ENCODE data around the gene ENTPD5. TPM values are rescaled to one million over a fixed set of nuclear protein-coding genes. Genes with fewer than 3 reads are reported as not detected.
"Not testable (repeated sequence)": the region's sequence is repeated elsewhere in the genome, so short reads cannot be mapped to it uniquely, and the experiment has no call there.

ENTPD5 gene
- total RNA-seq, 2 experiments from 2014 or later = 13.5 to 14.4 TPM

DNA sequence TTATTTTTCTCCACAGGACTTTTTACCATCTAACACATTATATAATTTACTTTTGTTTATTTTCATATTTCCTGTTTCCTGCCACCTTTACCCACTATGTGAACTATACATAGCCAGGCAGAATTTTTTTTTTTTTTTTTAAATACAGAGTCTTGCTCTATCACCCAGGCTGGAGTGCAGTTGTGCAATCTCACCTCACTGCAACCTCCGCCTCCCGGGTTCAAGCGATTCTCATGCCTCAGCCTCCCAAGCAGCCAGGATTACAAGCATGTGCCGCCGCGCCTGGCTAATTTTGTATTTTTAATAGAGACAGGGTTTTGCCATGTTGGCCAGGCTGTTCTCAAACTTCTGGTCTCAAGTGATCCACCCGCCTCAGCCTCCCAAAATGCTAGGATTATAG is 24.2 kb downstream of the ENTPD5 start:
- H3K27ac Mint-ChIP-seq; H3K9me3 Mint-ChIP-seq; DNase-seq; H3K4me1 Mint-ChIP-seq; ATAC-seq (ENCODE audit: low read depth); POLR2A ChIA-PET; H3K36me3 Mint-ChIP-seq; H3K4me3 Mint-ChIP-seq; H3K27me3 Mint-ChIP-seq: not testable (repeated sequence)

DNA sequence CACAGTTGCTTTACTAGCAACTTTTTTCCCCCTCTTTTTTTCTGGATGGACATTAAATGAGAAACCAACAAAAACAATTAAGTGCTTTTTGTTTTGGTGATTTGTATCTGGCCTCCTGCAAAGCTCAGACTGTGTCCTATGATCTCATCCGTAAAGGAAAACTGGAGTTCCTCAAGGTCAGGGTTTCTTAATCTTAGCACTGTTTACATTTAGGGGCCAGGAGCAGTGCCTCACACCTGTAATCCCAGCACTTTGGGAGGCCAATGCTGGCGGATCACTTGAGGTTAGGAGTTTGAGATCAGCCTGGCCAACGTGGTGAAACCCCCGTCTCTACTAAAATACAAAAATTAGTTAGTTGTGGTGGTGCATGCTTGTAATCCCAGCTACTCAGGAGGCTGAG is 28.0 kb downstream of the ENTPD5 start:
- Mint-ChIP-seq H3K4me3 (no peak overlapping the region), H3K4me1 (no peaks in the 10 kb centered on the region), H3K27ac (no peak overlapping the region), H3K27me3 (no peaks in the 10 kb centered on the region), H3K9me3 (no peaks in the 10 kb centered on the region), H3K36me3 (peaks cover 12% of the 10 kb centered on the region)
- POLR2A ChIA-PET = no interaction called here
- DNase-seq (no peak), ATAC-seq (ENCODE audit: low read depth) (no peak)

DNA sequence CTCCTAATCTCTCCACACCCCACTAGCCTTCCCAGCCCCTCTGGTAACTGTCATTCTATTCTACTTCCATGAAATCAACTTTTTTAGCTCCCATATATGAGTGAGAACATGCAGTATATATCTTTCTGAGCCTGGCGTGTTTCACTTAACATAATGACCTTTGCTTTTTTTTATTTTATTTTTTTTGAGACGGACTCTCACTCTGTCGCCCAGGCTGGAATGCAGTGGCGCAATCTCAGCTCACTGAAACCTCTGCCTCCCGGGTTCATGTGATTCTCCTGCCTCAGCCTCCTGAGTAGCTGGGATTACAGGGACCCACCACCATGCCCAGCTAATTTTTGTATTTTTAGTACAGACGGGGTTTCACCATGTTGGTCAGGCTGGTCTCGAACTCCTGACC is 30.4 kb downstream of the ENTPD5 start:
- H3K4me1 Mint-ChIP-seq; H3K4me3 Mint-ChIP-seq; H3K9me3 Mint-ChIP-seq; H3K27me3 Mint-ChIP-seq; ATAC-seq (ENCODE audit: low read depth); POLR2A ChIA-PET; DNase-seq; H3K27ac Mint-ChIP-seq: not testable (repeated sequence)
- peaks cover 13% of the 10 kb centered on the region for H3K36me3 Mint-ChIP-seq

DNA sequence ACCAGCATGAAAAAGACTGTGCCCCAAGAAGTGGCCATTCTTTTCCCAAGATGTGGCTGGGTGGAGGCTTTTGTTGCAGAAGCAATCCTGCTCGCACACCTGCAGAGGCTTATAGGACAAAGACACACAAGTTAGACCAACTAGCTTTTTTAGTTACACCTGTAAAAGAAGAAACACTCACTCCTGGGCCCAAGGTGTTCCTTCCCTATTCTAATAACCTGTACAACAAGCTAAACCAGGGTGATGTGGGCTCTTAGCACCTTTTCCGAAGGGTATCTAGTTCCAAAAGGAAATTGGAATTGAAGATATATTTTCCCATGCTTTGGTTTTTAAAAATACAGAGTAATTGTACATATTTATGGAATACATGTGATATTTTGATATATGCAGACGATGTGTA is 31.0 kb downstream of the ENTPD5 start:
- no peaks in the 10 kb centered on the region for H3K27me3 Mint-ChIP-seq
- DNase-seq (no peak), ATAC-seq (ENCODE audit: low read depth) (no peak)
- POLR2A ChIA-PET = no interaction called here
- H3K4me1 Mint-ChIP-seq = no peaks in the 10 kb centered on the region
- no peak overlapping the region for H3K27ac Mint-ChIP-seq
- H3K36me3 Mint-ChIP-seq = peaks cover 13% of the 10 kb centered on the region
- H3K4me3 Mint-ChIP-seq = no peak overlapping the region
- no peaks in the 10 kb centered on the region for H3K9me3 Mint-ChIP-seq

DNA sequence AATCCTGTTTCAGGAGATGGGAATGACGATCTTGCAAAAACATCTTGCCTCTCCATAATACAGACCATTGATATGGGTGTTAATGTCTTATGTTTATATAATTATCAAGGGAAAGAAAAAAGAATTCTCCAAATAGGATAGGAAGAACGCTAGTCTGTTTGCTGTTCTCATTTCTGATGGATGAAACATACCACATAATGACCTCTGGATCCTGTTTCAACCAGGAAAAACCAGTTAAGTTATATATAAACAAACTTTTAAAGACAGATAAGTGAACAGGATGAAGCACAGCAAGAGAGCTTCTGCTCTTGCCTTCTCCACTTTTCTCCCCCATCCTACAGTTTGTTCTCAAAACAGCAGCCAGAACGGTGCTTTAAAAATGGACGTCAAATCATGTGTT is 41.2 kb downstream of the ENTPD5 start:
- no peak overlapping the region for H3K27ac Mint-ChIP-seq
- peaks cover 2% of the 10 kb centered on the region for H3K36me3 Mint-ChIP-seq
- H3K4me3 Mint-ChIP-seq = no peak overlapping the region
- no peaks in the 10 kb centered on the region for H3K4me1 Mint-ChIP-seq
- DNase-seq (no peak), ATAC-seq (ENCODE audit: low read depth) (no peak)
- POLR2A ChIA-PET = no interaction called here
- no peaks in the 10 kb centered on the region for H3K27me3 Mint-ChIP-seq
- H3K9me3 Mint-ChIP-seq = no peaks in the 10 kb centered on the region

DNA sequence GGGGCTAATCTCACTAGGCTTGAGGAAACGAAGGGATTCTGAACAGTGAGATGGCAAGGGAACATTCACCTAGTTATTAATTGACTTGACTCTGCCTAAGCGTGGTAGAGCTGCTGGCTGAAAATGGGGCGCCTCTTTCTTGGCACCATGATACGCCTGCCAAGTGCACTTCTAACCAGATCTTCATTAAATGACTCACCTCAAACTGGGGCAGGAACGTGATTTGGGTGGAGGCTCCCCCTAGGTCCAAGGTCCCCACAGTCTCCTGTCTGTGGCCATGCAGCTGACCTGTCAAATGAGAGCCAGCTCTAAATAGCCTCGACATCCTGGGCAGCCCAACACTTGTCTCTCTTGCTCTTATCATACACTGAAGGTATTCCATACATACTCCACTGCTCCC is 43.0 kb downstream of the ENTPD5 start:
- POLR2A ChIA-PET = no interaction called here
- H3K27me3 Mint-ChIP-seq = no peaks in the 10 kb centered on the region
- H3K4me1 Mint-ChIP-seq = no peaks in the 10 kb centered on the region
- ATAC-seq (ENCODE audit: low read depth) = no peak
- H3K27ac Mint-ChIP-seq = peak overlapping the region; percentile 24
- DNase-seq = no peak
- H3K36me3 Mint-ChIP-seq = peaks cover 4% of the 10 kb centered on the region
- H3K9me3 Mint-ChIP-seq = no peaks in the 10 kb centered on the region
- H3K4me3 Mint-ChIP-seq = no peak overlapping the region

DNA sequence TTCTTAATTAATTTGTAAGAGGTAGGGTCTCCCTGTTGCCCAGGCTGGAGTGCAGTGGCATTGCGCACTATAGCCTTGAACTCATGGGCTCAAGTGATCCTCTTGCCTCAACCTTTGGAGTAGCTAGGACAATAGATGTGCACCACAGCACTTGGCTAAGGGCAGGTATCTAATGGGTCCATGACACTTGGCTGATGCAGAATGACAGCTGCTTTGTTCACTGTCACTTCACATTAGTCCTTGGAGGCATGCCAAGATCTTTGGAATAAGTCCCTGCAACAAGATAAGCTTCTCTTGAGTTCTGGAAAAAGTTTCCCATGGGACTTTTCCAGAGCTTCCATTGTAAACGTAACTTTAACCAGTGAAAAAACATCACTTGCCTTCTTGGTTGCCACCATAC is 45.6 kb downstream of the ENTPD5 start:
- Mint-ChIP-seq H3K27ac (no peak overlapping the region), H3K27me3 (no peaks in the 10 kb centered on the region), H3K9me3 (no peaks in the 10 kb centered on the region), H3K4me3 (no peak overlapping the region), H3K36me3 (peaks cover 6% of the 10 kb centered on the region), H3K4me1 (no peaks in the 10 kb centered on the region)
- DNase-seq (no peak), ATAC-seq (ENCODE audit: low read depth) (no peak)
- POLR2A ChIA-PET = no interaction called here

DNA sequence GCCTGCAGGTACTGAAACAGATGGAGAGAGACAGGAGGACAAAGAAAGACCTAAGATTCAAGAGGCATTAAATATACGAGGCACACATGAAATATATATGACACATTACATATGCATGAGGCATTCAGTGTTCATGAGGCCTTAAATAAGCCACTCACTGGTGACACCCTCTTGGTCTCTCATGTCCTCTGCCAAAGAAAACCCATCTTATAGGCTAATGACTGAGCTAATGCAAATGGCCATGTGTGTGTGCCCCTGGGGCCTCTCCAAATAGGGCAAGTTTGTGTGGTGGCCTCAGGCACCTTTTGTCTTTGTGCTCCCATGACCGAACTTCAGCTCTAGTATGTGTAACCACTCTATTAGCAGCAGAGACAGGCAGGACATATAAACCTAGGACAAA is 50.2 kb downstream of the ENTPD5 start:
- no peaks in the 10 kb centered on the region for H3K9me3 Mint-ChIP-seq
- ATAC-seq (ENCODE audit: low read depth) = no peak
- no peak for DNase-seq
- H3K27ac Mint-ChIP-seq = no peak overlapping the region
- H3K36me3 Mint-ChIP-seq = peaks cover 7% of the 10 kb centered on the region
- no peak overlapping the region for H3K4me3 Mint-ChIP-seq
- POLR2A ChIA-PET = no interaction called here
- H3K27me3 Mint-ChIP-seq = no peaks in the 10 kb centered on the region
- H3K4me1 Mint-ChIP-seq = peaks cover 2% of the 10 kb centered on the region

DNA sequence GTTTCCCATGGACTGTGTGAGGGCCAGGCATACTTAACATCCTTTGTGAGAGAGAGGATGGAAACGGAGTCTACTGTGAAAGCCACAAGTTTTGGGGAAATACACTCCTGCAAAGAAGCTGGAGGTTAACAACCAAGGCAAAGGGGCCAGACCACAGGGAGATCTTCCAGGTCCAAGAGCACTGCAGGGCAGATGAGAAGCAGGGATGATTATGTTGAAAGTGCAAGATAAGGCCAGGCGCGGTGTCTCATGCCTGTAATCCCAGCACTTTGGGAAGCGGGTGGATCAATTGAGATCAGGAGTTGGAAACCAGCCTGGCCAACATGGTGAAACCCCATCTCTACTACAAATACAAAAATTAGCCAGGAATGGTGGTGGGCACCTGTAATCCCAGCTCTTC is 53.9 kb downstream of the ENTPD5 start:
- ATAC-seq (ENCODE audit: low read depth) (no peak), DNase-seq (no peak)
- Mint-ChIP-seq H3K9me3 (no peaks in the 10 kb centered on the region), H3K4me3 (no peak overlapping the region), H3K4me1 (peaks cover 4% of the 10 kb centered on the region), H3K27ac (no peak overlapping the region), H3K36me3 (peaks cover 16% of the 10 kb centered on the region), H3K27me3 (no peaks in the 10 kb centered on the region)
- POLR2A ChIA-PET = no interaction called here

DNA sequence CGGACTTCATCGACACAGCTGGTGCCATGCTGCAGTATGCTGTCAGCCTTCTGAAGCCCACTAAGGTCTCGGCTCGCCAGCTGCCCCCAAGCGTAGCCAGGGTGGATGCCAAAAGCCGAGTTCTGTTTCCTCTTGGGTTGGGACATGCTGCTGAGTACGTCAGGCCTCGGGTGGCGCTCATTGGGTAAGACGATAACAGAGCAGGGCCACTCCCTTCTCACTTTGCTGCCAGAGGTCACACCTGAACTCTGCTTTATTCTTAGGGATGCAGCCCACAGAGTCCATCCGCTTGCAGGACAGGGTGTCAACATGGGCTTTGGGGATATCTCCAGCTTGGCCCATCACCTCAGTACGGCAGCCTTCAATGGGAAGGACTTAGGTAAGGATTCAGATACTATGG is 57.9 kb downstream of the ENTPD5 start:
- H3K27ac Mint-ChIP-seq = no peak overlapping the region
- H3K4me3 Mint-ChIP-seq = no peak overlapping the region
- no peaks in the 10 kb centered on the region for H3K9me3 Mint-ChIP-seq
- peaks cover 13% of the 10 kb centered on the region for H3K36me3 Mint-ChIP-seq
- H3K27me3 Mint-ChIP-seq = no peaks in the 10 kb centered on the region
- DNase-seq = no peak
- no peak for ATAC-seq (ENCODE audit: low read depth)
- POLR2A ChIA-PET = no interaction called here
- H3K4me1 Mint-ChIP-seq = peaks cover 4% of the 10 kb centered on the region

DNA sequence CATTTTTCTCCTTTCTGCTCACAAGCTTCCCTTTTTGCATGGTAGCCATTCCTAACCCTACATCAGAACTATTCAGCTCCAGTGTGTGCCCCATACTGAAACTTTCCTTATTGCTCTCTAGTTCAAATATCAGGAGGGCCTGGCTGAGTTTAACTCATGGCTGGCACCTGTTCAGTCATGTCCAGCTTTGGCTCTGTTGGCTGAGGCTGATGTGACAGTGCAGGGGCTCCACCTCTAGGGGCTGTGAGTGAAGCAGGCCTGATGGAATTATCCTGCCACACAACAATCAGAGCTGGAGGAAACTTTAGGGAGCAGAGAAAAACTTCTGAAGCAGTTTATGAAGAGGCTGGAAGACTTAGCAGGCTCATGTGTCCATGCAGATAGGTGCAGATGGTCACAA is 60.5 kb downstream of the ENTPD5 start:
- H3K4me1 Mint-ChIP-seq = peaks cover 4% of the 10 kb centered on the region
- POLR2A ChIA-PET = interaction anchor here (0.9 kb wide), 2 partner anchors 9 to 11 kb away, joined by 3 to 4 read pairs; partner anchors contain the start of gene FAM161B
- no peaks in the 10 kb centered on the region for H3K27me3 Mint-ChIP-seq
- no peak overlapping the region for H3K4me3 Mint-ChIP-seq
- ATAC-seq (ENCODE audit: low read depth) = no peak
- H3K9me3 Mint-ChIP-seq = no peaks in the 10 kb centered on the region
- no peak for DNase-seq
- peaks cover 14% of the 10 kb centered on the region for H3K36me3 Mint-ChIP-seq
- H3K27ac Mint-ChIP-seq = no peak overlapping the region

DNA sequence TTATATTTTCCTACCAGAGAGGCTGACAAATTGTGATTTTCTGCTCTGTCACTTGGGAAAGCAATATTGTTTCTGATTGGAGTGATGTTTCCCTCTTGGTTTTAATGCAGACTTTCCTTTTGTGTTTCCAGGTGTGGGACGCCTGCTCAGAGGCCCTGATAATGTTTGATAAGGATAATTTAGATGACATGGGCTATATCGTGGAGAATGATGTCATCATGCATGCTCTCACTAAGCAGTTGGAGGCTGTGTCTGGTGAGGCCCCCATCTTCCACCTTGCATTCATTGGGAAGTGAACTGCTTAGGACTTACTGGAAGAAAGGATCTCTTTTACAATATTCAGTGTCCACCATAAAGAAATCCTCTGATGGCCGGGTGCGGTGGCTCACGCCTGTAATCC is 63.4 kb downstream of the ENTPD5 start:
- DNase-seq (no peak), ATAC-seq (ENCODE audit: low read depth) (no peak)
- Mint-ChIP-seq H3K36me3 (peaks cover 4% of the 10 kb centered on the region), H3K27me3 (no peaks in the 10 kb centered on the region), H3K9me3 (no peaks in the 10 kb centered on the region), H3K27ac (no peak overlapping the region), H3K4me3 (no peak overlapping the region), H3K4me1 (peaks cover 10% of the 10 kb centered on the region)
- POLR2A ChIA-PET = no interaction called here

DNA sequence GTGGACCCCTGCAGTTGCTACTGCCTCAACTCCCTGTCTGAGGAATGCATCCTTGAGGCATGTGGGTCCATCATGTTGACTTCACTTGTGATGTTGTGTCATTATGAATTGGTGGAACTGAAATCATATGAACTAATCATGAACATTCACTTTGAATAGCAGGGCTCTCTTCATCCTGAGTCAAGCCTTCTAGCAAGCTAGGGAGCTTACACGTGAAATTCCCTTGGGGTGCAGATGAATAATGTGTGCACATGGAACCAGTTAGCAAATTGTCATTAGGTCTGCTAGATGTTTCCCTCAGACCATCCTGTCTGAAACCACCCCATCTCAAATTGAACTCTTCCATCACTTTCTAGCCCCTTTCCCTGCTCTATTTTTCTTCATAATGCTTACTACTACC is 65.4 kb downstream of the ENTPD5 start:
- Mint-ChIP-seq H3K4me1 (peaks cover 12% of the 10 kb centered on the region), H3K36me3 (peaks cover 3% of the 10 kb centered on the region), H3K27ac (no peak overlapping the region), H3K27me3 (no peaks in the 10 kb centered on the region), H3K4me3 (no peak overlapping the region), H3K9me3 (no peaks in the 10 kb centered on the region)
- ATAC-seq (ENCODE audit: low read depth) = no peak
- no peak for DNase-seq
- POLR2A ChIA-PET = no interaction called here

DNA sequence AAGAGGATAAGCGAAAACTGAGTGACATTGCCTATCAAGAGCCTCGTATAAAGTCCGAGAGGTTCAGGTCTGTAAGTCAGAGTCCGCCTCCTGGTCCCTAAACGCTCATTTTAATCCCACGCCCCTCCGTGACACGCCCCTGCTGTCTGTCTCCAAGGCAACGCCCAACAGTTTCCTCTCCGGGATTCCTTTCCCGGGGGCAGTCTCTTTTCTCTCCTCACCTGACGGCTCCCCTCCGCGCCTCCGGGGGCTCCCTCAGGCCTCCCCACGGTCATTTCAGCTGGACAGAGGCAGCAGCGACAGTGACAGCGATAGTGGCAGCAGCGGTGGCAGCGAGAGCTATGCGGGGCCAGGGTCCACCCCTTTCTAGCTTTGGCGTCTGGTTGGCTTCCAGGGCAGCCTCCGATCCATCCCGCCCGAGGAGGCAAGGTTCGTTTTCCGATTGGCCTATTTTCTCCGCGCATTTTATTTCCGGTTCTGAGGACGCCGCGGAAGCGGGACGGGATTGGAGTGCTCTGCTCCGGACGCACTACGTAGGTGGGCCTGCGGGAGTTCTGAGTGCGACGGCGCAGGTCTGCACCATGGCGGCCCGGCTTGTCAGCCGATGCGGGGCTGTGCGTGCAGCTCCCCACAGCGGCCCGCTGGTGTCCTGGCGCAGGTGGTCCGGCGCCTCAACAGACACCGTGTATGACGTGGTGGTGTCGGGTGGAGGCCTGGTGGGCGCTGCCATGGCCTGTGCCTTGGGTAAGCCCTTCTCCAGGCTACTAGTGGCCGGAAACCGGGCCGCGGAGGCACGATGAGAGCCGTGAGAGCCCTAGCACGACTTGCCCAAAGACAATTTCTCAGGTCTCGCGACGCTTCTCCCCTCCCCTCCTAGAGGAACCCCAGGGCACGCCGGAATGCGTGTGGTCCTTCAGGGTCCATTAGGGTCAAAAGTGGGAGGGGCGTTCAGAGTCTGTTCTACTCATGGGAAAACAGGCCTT is 69.0 kb downstream of the ENTPD5 start, which contains the start of the genes COQ6 and FAM161B:
COQ6 (plus strand) TSS at position 551 of the 983 bp plus-strand sequence; CDS start at position 582, 31 bp downstream.
FAM161B (minus strand) TSS at position 343 of the 983 bp plus-strand sequence; CDS start at position 275, 68 bp downstream.
- Mint-ChIP-seq H3K4me3 (peak within 1 kb of the TSS; percentile 99), H3K9me3 (no peaks in the 10 kb centered on the region), H3K36me3 (peaks cover 3% of the 10 kb centered on the region), H3K4me1 (peaks cover 13% of the 10 kb centered on the region), H3K27ac (peak within 1 kb of the TSS; percentile 88), H3K27me3 (no peaks in the 10 kb centered on the region)
- POLR2A ChIA-PET = interaction anchor here (0.5 to 1.3 kb wide), 4 partner anchors 8 to 1114 kb away, joined by 3 to 9 read pairs (median 3); partner anchors contain the start of genes ACYP1, BBOF1 and ENTPD5
- DNase-seq = peak; percentile 89
- ATAC-seq (ENCODE audit: low read depth) = peak; percentile 96

Data from activated naive CD8-positive, alpha-beta T cell treated with anti-CD3 and anti-CD28 coated beads, Interleukin-2, amount 10 ng/mL, durations not matched to agents 7 days and 5 days (primary cell).